PFSK-1 (cell line): ENCODE results near the gene CBX7.

Source experiments
- FOXP2 ChIP-seq: optimal IDR thresholded peaks from 2 replicates; pipeline ENCODE3; 2011; ENCODE audit warnings: borderline replicate concordance, control low read depth, inconsistent platforms; ENCODE audit not compliant: insufficient read depth; ENCODE audit errors: extremely low read length, extremely low read depth
- POLR2AphosphoS5 ChIP-seq: IDR thresholded peaks from 2 replicates; pipeline ENCODE4 v1.6.1; 2012; ENCODE audit warnings: low read depth, mild to moderate bottlenecking, control low read depth, low read length, moderate library complexity
- SIN3A ChIP-seq: IDR thresholded peaks from 2 replicates; pipeline ENCODE4 v1.6.1; 2012; ENCODE audit warnings: mild to moderate bottlenecking, low read length, moderate library complexity, borderline replicate concordance; ENCODE audit not compliant: insufficient read depth
- TAF1 ChIP-seq: IDR thresholded peaks from 2 replicates; pipeline ENCODE4 v1.6.1; 2012; ENCODE audit warnings: low read length, control low read depth, borderline replicate concordance; ENCODE audit not compliant: insufficient read depth
- TF ChIP-seq, protein P1 (sequence below), 2 experiments: IDR thresholded peaks; 2 replicates each; pipeline versions ENCODE4 v1.6.1 to v1.8.0; 2011 to 2012; ENCODE audit warnings: low read depth in 2 of 2, low read length in 2 of 2, control low read depth in 1 of 2, inconsistent platforms in 1 of 2, mild to moderate bottlenecking in 1 of 2, moderate library complexity in 1 of 2; ENCODE audit not compliant: insufficient read depth in 1 of 2

The CBX7 gene

GRCh38 chr22:39128508-39128907 lies 24.0 kb downstream of the CBX7 start:
- TF ChIP-seq TAF1 (no peak), POLR2AphosphoS5 (no peak), FOXP2 (no peak), SIN3A (no peak)
- TF ChIP-seq, protein P1, sequence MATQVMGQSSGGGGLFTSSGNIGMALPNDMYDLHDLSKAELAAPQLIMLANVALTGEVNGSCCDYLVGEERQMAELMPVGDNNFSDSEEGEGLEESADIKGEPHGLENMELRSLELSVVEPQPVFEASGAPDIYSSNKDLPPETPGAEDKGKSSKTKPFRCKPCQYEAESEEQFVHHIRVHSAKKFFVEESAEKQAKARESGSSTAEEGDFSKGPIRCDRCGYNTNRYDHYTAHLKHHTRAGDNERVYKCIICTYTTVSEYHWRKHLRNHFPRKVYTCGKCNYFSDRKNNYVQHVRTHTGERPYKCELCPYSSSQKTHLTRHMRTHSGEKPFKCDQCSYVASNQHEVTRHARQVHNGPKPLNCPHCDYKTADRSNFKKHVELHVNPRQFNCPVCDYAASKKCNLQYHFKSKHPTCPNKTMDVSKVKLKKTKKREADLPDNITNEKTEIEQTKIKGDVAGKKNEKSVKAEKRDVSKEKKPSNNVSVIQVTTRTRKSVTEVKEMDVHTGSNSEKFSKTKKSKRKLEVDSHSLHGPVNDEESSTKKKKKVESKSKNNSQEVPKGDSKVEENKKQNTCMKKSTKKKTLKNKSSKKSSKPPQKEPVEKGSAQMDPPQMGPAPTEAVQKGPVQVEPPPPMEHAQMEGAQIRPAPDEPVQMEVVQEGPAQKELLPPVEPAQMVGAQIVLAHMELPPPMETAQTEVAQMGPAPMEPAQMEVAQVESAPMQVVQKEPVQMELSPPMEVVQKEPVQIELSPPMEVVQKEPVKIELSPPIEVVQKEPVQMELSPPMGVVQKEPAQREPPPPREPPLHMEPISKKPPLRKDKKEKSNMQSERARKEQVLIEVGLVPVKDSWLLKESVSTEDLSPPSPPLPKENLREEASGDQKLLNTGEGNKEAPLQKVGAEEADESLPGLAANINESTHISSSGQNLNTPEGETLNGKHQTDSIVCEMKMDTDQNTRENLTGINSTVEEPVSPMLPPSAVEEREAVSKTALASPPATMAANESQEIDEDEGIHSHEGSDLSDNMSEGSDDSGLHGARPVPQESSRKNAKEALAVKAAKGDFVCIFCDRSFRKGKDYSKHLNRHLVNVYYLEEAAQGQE (IDR thresholded peaks at IDR 0.05; ENCODE audit: insufficient read depth in 1 of 2, low read depth in 2 of 2, low read length in 2 of 2): no peak

DNA sequence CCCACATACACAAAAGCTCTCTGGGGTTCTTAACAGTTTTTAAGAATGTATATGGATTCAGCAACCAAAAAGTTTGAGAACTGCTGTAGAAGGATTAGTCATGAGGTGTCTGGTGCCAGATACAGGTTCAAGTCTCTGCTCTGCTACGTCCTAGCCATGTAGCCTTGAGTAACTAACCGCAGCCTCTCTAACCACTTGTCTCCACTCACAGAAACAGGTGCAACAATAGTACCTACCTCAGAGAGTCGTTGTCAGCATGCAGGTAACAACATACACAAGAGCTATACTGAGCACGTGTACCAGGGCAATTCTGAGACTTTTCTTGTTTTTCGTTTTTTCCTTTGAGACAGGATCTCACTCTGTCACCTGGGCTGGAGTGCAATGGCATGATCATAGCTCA lies 26.9 kb downstream of the CBX7 start:
- TF ChIP-seq FOXP2: no peak

DNA sequence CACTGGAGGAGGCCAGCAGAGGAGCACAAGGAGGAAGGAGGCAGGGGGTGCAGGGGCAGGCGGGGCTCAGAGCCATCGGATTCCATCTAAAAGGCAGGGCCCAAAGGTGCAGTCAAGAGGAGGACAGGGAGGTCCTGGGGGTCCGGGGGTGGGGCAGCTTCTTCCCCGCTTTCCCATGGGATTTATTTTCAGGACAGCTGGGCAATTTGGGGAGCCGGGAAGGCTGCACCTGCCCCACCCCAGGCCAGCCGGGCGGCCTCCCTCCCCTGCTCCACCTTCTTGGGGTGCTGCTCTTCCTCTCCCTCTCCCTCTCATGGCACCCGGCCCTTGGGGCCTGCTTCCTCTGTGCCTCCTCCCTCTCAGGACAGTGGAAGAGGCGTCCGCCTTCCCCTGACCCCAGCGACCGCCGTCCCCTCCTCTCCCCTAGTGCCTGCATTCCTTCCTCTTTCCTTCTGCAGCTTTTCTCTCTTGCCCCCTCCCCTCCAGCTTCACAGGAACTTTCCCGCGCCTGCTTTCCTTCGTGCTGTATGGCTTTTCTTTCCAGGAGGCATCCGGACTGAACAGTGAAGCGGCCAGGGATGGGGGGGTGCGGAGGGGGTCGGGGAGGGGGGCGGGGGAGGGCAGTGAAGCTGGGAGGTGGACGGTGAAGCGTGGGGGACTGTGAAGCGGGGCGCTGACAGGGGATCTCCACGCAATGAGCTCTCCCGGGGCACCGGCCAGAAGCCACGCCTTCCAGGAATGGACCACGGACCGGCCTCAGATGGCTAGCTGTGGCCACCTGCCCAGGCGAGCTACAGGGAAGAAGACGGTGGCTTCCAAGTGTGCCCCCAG lies 28.5 kb downstream of the CBX7 start:
- TF ChIP-seq FOXP2: no peak
- TF ChIP-seq TAF1: no peak
- TF ChIP-seq, protein P1 (IDR thresholded peaks at IDR 0.05; ENCODE audit: insufficient read depth in 1 of 2, low read depth in 2 of 2, low read length in 2 of 2): no peak
- TF ChIP-seq SIN3A: no peak
- TF ChIP-seq POLR2AphosphoS5: no peak

- TF ChIP-seq FOXP2 (no peak), TAF1 (no peak), SIN3A (no peak), POLR2AphosphoS5 (no peak)
- TF ChIP-seq, protein P1 (IDR thresholded peaks at IDR 0.05; ENCODE audit: insufficient read depth in 1 of 2, low read depth in 2 of 2, low read length in 2 of 2): no peak
Observed at GRCh38 chr22:39122772-39123470, 29.6 kb downstream of the CBX7 start.

DNA sequence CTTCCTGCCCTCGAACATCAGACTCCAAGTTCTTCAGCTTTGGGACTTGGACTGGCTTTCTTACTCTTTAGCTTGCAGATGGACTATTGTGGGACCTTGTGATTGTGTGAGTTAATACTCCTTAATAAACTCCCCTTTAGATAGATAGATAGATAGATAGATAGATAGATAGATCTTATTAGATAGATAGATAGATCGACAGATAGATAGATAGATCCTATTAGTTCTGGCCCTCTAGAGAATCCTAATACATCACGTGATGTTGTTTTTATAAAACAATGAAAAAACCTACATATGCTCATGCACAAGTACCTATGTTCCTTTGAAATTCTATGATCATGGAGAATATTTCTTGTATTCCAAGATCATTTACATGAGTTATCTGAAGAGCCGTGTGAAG lies 31.5 kb downstream of the CBX7 start:
- TF ChIP-seq TAF1 (no peak), FOXP2 (no peak), POLR2AphosphoS5 (no peak), SIN3A (no peak)
- TF ChIP-seq, protein P1 (IDR thresholded peaks at IDR 0.05; ENCODE audit: insufficient read depth in 1 of 2, low read depth in 2 of 2, low read length in 2 of 2): no peak
